ENCODE results near the gene PDXP.

The PDXP gene

DNA sequence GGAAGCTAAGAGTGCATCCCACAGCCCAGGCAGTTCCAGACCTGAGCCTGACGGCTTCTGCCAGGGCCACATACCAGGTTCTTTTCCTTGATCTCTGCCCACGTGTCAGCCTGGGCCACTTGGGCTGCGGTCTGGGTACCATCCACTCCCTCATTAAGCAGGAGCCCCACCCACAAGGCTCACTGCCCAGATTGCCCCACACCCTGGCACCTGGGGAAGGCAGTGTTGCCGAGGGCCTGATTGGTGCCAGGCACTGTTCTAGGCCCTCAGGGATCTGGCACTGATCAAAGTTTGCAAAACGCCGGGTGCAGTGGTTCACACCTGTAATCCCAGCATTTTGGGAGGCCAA, 34.5 kb upstream of the PDXP start:
- Histone ChIP-seq H3K36me3 (ENCODE audit: control insufficient read depth in 2 of 2, insufficient read depth in 1 of 2, low read length in 2 of 2) (peaks cover 12 to 83% of the 10 kb centered on the region in 2 experiments; a peak in 2 of 3 replicates), H3K4me1 (ENCODE audit: control insufficient read depth, insufficient read depth, low read length) (no peaks in the 10 kb centered on the region), H3K4me3 (ENCODE audit: low read depth, low read length) (no peak overlapping the region), H3K9me3 (ENCODE audit: control insufficient read depth, insufficient read depth, low read depth, low read length) (no peaks in the 10 kb centered on the region), H3K27ac (ENCODE audit: extremely low read depth, low read depth, low read length) (no peak overlapping the region)
- TF ChIP-seq, protein P1, sequence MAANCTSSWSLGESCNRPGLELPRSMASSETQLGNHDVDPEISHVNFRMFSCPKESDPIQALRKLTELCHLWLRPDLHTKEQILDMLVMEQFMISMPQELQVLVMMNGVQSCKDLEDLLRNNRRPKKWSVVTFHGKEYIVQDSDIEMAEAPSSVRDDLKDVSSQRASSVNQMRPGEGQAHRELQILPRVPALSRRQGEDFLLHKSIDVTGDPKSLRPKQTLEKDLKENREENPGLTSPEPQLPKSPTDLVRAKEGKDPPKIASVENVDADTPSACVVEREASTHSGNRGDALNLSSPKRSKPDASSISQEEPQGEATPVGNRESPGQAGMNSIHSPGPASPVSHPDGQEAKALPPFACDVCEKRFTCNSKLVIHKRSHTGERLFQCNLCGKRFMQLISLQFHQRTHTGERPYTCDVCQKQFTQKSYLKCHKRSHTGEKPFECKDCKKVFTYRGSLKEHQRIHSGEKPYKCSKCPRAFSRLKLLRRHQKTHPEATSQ (tag by site-specific recombination; IDR thresholded peaks at IDR 0.05): no peak
- TF ChIP-seq ZNF514 (tag by site-specific recombination; IDR thresholded peaks at IDR 0.05) (no peak), ZNF132 (tag by site-specific recombination; IDR thresholded peaks at IDR 0.05; ENCODE audit: borderline replicate concordance) (no peak), ZBTB48 (tag by site-specific recombination; IDR thresholded peaks at IDR 0.05) (no peak), ZNF24 (tag by site-specific recombination; IDR thresholded peaks at IDR 0.05) (no peak)
- ChIA-PET CTCF (interaction anchor here (0.6 to 3.5 kb wide), 11 partner anchors 10 to 197 kb away, joined by 3 to 20 read pairs (median 4); no protein-coding TSS in a partner anchor), POLR2A (no interaction called here)

DNA sequence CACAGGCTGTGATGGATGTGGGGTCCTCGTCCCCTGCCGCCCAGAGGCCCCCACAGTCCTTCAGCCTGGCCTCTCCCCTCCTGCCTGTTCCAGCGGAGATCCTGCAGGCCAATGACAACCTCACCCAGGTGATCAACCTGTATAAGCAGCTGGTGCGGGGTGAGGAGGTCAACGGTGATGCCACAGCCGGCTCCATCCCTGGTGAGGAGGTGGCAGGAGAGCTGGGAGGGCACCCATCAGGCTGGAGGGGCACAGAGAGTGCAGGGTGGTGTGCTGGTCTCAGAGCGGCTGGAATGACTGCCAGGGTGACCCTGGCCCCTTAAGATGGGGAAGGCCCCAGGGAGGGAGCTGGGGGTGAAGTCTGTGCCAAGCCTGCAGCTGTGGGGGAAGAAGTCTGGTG, 33.6 kb upstream of the PDXP start:
- TF ChIP-seq ZNF24 (tag by site-specific recombination; IDR thresholded peaks at IDR 0.05) (no peak), MZF1 (tag by site-specific recombination; IDR thresholded peaks at IDR 0.05; ENCODE audit: borderline replicate concordance) (no peak), ZNF202 (tag by site-specific recombination; IDR thresholded peaks at IDR 0.05; ENCODE audit: borderline replicate concordance) (no peak), ZNF19 (tag by site-specific recombination; IDR thresholded peaks at IDR 0.05; ENCODE audit: low read depth) (no peak), ZNF707 (tag by site-specific recombination; IDR thresholded peaks at IDR 0.05) (no peak), ZNF558 (tag by site-specific recombination; IDR thresholded peaks at IDR 0.05) (no peak), ZNF623 (tag by site-specific recombination; IDR thresholded peaks at IDR 0.05) (no peak), ZNF114 (tag by site-specific recombination; IDR thresholded peaks at IDR 0.05) (no peak)
- TF ChIP-seq, protein P2, sequence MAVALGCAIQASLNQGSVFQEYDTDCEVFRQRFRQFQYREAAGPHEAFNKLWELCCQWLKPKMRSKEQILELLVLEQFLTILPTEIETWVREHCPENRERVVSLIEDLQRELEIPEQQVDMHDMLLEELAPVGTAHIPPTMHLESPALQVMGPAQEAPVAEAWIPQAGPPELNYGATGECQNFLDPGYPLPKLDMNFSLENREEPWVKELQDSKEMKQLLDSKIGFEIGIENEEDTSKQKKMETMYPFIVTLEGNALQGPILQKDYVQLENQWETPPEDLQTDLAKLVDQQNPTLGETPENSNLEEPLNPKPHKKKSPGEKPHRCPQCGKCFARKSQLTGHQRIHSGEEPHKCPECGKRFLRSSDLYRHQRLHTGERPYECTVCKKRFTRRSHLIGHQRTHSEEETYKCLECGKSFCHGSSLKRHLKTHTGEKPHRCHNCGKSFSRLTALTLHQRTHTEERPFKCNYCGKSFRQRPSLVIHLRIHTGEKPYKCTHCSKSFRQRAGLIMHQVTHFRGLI (tag by site-specific recombination; IDR thresholded peaks at IDR 0.05): no peak
- H3K27ac ChIP-seq (ENCODE audit: extremely low read depth, low read depth, low read length): no peak overlapping the region
- H3K36me3 ChIP-seq (ENCODE audit: control insufficient read depth in 2 of 2, insufficient read depth in 1 of 2, low read length in 2 of 2): peaks cover 12 to 85% of the 10 kb centered on the region in 2 experiments; a peak in 2 of 3 replicates
- no peaks in the 10 kb centered on the region for H3K4me1 ChIP-seq (ENCODE audit: control insufficient read depth, insufficient read depth, low read length)
- ChIA-PET POLR2A (interaction anchor here (1.2 to 1.9 kb wide), 2 partner anchors 17 to 33 kb away, joined by 5 to 6 read pairs; partner anchors contain the start of genes GGA1 and PDXP), CTCF (interaction anchor here (0.6 to 3.5 kb wide), 7 partner anchors 9 to 253 kb away, joined by 3 to 20 read pairs (median 6); no protein-coding TSS in a partner anchor)
- H3K4me3 ChIP-seq (ENCODE audit: low read depth, low read length): no peak overlapping the region
- no peaks in the 10 kb centered on the region for H3K9me3 ChIP-seq (ENCODE audit: control insufficient read depth, insufficient read depth, low read depth, low read length)

DNA sequence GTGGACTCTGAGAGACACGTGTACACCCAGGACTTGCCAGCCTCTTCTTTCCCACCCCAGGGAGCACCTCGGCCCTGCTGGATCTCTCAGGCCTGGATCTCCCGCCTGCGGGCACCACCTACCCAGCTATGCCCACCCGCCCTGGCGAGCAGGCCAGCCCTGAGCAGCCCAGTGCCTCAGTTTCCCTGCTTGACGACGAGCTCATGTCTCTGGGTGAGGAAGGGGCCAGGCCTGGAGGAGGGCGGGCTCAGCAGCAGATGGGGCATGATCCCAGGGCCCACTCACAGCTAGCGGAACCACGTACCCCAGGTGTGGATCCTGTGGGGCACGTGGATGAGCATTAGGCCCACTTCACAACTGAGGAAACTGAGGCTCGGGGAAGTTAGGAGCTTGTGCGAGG, 32.8 kb upstream of the PDXP start:
- ChIA-PET CTCF (interaction anchor here (0.6 to 10.4 kb wide), 7 partner anchors 8 to 237 kb away, joined by 3 to 107 read pairs (median 6); no protein-coding TSS in a partner anchor), POLR2A (interaction anchor here (1.9 kb wide), 1 partner anchor 33 kb away, joined by 5 read pairs; the partner anchor contains the start of gene PDXP)
- no peaks in the 10 kb centered on the region for H3K9me3 ChIP-seq (ENCODE audit: control insufficient read depth, insufficient read depth, low read depth, low read length)
- no peak overlapping the region for H3K4me3 ChIP-seq (ENCODE audit: low read depth, low read length)
- peaks cover 12 to 85% of the 10 kb centered on the region in 2 experiments; a peak in 2 of 3 replicates for H3K36me3 ChIP-seq (ENCODE audit: control insufficient read depth in 2 of 2, insufficient read depth in 1 of 2, low read length in 2 of 2)
- no peak overlapping the region for H3K27ac ChIP-seq (ENCODE audit: extremely low read depth, low read depth, low read length)
- no peak for TF ChIP-seq KLF7 (tag by site-specific recombination; IDR thresholded peaks at IDR 0.05; ENCODE audit: borderline replicate concordance)
- TF ChIP-seq ZNF791 (tag by site-specific recombination; IDR thresholded peaks at IDR 0.05): no peak
- TF ChIP-seq ZNF677 (tag by site-specific recombination; IDR thresholded peaks at IDR 0.05): no peak
- TF ChIP-seq, protein P3, sequence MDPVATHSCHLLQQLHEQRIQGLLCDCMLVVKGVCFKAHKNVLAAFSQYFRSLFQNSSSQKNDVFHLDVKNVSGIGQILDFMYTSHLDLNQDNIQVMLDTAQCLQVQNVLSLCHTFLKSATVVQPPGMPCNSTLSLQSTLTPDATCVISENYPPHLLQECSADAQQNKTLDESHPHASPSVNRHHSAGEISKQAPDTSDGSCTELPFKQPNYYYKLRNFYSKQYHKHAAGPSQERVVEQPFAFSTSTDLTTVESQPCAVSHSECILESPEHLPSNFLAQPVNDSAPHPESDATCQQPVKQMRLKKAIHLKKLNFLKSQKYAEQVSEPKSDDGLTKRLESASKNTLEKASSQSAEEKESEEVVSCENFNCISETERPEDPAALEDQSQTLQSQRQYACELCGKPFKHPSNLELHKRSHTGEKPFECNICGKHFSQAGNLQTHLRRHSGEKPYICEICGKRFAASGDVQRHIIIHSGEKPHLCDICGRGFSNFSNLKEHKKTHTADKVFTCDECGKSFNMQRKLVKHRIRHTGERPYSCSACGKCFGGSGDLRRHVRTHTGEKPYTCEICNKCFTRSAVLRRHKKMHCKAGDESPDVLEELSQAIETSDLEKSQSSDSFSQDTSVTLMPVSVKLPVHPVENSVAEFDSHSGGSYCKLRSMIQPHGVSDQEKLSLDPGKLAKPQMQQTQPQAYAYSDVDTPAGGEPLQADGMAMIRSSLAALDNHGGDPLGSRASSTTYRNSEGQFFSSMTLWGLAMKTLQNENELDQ (tag by site-specific recombination; IDR thresholded peaks at IDR 0.05; ENCODE audit: low read depth): no peak
- no peak for TF ChIP-seq ZNF843 (tag by site-specific recombination; IDR thresholded peaks at IDR 0.05)
- TF ChIP-seq, protein P4, sequence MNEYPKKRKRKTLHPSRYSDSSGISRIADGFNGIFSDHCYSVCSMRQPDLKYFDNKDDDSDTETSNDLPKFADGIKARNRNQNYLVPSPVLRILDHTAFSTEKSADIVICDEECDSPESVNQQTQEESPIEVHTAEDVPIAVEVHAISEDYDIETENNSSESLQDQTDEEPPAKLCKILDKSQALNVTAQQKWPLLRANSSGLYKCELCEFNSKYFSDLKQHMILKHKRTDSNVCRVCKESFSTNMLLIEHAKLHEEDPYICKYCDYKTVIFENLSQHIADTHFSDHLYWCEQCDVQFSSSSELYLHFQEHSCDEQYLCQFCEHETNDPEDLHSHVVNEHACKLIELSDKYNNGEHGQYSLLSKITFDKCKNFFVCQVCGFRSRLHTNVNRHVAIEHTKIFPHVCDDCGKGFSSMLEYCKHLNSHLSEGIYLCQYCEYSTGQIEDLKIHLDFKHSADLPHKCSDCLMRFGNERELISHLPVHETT (tag by site-specific recombination; IDR thresholded peaks at IDR 0.05): no peak
- TF ChIP-seq MEIS1 (CRISPR knock-in tag; IDR thresholded peaks at IDR 0.05; ENCODE audit: borderline replicate concordance): no peak
- TF ChIP-seq, protein P5, sequence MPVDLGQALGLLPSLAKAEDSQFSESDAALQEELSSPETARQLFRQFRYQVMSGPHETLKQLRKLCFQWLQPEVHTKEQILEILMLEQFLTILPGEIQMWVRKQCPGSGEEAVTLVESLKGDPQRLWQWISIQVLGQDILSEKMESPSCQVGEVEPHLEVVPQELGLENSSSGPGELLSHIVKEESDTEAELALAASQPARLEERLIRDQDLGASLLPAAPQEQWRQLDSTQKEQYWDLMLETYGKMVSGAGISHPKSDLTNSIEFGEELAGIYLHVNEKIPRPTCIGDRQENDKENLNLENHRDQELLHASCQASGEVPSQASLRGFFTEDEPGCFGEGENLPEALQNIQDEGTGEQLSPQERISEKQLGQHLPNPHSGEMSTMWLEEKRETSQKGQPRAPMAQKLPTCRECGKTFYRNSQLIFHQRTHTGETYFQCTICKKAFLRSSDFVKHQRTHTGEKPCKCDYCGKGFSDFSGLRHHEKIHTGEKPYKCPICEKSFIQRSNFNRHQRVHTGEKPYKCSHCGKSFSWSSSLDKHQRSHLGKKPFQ (tag by site-specific recombination; IDR thresholded peaks at IDR 0.05): no peak
- no peak for TF ChIP-seq ZEB2 (tag by site-specific recombination; IDR thresholded peaks at IDR 0.05)
- no peak for TF ChIP-seq ZNF2 (tag by site-specific recombination; IDR thresholded peaks at IDR 0.05)
- TF ChIP-seq ZNF473 (tag by site-specific recombination; IDR thresholded peaks at IDR 0.05): no peak
- no peaks in the 10 kb centered on the region for H3K4me1 ChIP-seq (ENCODE audit: control insufficient read depth, insufficient read depth, low read length)

All from HEK293 (cell line).